Measurements from ENCODE around the gene GPR45. TPM values are rescaled to one million over a fixed set of nuclear protein-coding genes. Genes with fewer than 3 reads are reported as not detected.

GPR45 gene
- total and polyA plus RNA-seq, 4 donors: 0.31 TPM; not detected in 3

GRCh38 chr2:105261061-105261460, 19.5 kb downstream of the GPR45 start:
- intact Hi-C loops (cut with DNase I): no loop called here
- no peaks in the 10 kb centered on the region for H3K27me3 ChIP-seq (ENCODE audit: control insufficient read depth in 1 of 2, insufficient read depth in 2 of 2, low read length in 1 of 2)
- H3K4me3 ChIP-seq (ENCODE audit: low read length in 2 of 2): no peak overlapping the region
- H3K27ac ChIP-seq (ENCODE audit: low read depth in 1 of 2, low read length in 2 of 2): no peak overlapping the region
- H3K4me1 ChIP-seq (ENCODE audit: control insufficient read depth in 1 of 2, insufficient read depth in 2 of 2, low read length in 2 of 2): no peaks in the 10 kb centered on the region
- ATAC-seq (ENCODE audit: low FRiP score): no peak
- DNase-seq: no peak
- WGBS, 2 donors: 63 to 67% methylated on average over 5 of the region's 5 CpGs
- no peaks in the 10 kb centered on the region for H3K36me3 ChIP-seq (ENCODE audit: control insufficient read depth in 1 of 2, insufficient read depth in 2 of 2, low read length in 1 of 2)
- no peaks in the 10 kb centered on the region for H3K9me3 ChIP-seq (ENCODE audit: control insufficient read depth, low read length)

- Histone ChIP-seq H3K27ac (ENCODE audit: low read depth in 1 of 2, low read length in 2 of 2) (no peak overlapping the region), H3K9me3 (ENCODE audit: control insufficient read depth, low read length) (no peaks in the 10 kb centered on the region), H3K4me3 (ENCODE audit: low read length in 2 of 2) (no peak overlapping the region), H3K36me3 (ENCODE audit: control insufficient read depth in 1 of 2, insufficient read depth in 2 of 2, low read length in 1 of 2) (peaks cover 0 to 4% of the 10 kb centered on the region in 2 donors), H3K4me1 (ENCODE audit: control insufficient read depth in 1 of 2, insufficient read depth in 2 of 2, low read length in 2 of 2) (no peaks in the 10 kb centered on the region), H3K27me3 (ENCODE audit: control insufficient read depth in 1 of 2, insufficient read depth in 2 of 2, low read length in 1 of 2) (no peaks in the 10 kb centered on the region)
- 79 to 81% methylated on average over 10 of the region's 10 CpGs for WGBS, 2 donors
- no peak for DNase-seq
- intact Hi-C loops (cut with DNase I): no loop called here
- ATAC-seq (ENCODE audit: low FRiP score): no peak
Observed at GRCh38 chr2:105262651-105263091, 21.1 kb downstream of the GPR45 start.

GRCh38 chr2:105269426-105269825, 27.9 kb downstream of the GPR45 start:
- Histone ChIP-seq H3K27ac (ENCODE audit: low read depth in 1 of 2, low read length in 2 of 2) (no peak overlapping the region), H3K36me3 (ENCODE audit: control insufficient read depth in 1 of 2, insufficient read depth in 2 of 2, low read length in 1 of 2) (peaks cover 2 to 18% of the 10 kb centered on the region in 2 donors), H3K27me3 (ENCODE audit: control insufficient read depth in 1 of 2, insufficient read depth in 2 of 2, low read length in 1 of 2) (no peaks in the 10 kb centered on the region), H3K9me3 (ENCODE audit: control insufficient read depth, low read length) (no peaks in the 10 kb centered on the region), H3K4me1 (ENCODE audit: control insufficient read depth in 1 of 2, insufficient read depth in 2 of 2, low read length in 2 of 2) (no peaks in the 10 kb centered on the region), H3K4me3 (ENCODE audit: low read length in 2 of 2) (no peak overlapping the region)
- 96% methylated on average over 21 of the region's 21 CpGs for WGBS, 2 donors
- ATAC-seq (ENCODE audit: low FRiP score): no peak
- intact Hi-C loops (cut with DNase I): no loop called here
- DNase-seq: no peak

- Histone ChIP-seq H3K27me3 (ENCODE audit: control insufficient read depth in 1 of 2, insufficient read depth in 2 of 2, low read length in 1 of 2) (no peaks in the 10 kb centered on the region), H3K9me3 (ENCODE audit: control insufficient read depth, low read length) (no peaks in the 10 kb centered on the region), H3K4me1 (ENCODE audit: control insufficient read depth in 1 of 2, insufficient read depth in 2 of 2, low read length in 2 of 2) (no peaks in the 10 kb centered on the region), H3K4me3 (ENCODE audit: low read length in 2 of 2) (no peak overlapping the region), H3K36me3 (ENCODE audit: control insufficient read depth in 1 of 2, insufficient read depth in 2 of 2, low read length in 1 of 2) (peaks cover 6 to 26% of the 10 kb centered on the region in 2 donors), H3K27ac (ENCODE audit: low read depth in 1 of 2, low read length in 2 of 2) (no peak overlapping the region)
- DNase-seq (no peak), ATAC-seq (ENCODE audit: low FRiP score) (no peak)
- 88 to 92% methylated on average over 14 of the region's 14 CpGs for WGBS, 2 donors
- intact Hi-C loops (cut with DNase I): no loop called here
Observed at GRCh38 chr2:105271393-105272045, 30.0 kb downstream of the GPR45 start.

- Histone ChIP-seq H3K9me3 (ENCODE audit: control insufficient read depth, low read length) (no peaks in the 10 kb centered on the region), H3K4me1 (ENCODE audit: control insufficient read depth in 1 of 2, insufficient read depth in 2 of 2, low read length in 2 of 2) (no peaks in the 10 kb centered on the region), H3K27ac (ENCODE audit: low read depth in 1 of 2, low read length in 2 of 2) (no peak overlapping the region), H3K27me3 (ENCODE audit: control insufficient read depth in 1 of 2, insufficient read depth in 2 of 2, low read length in 1 of 2) (no peaks in the 10 kb centered on the region), H3K4me3 (ENCODE audit: low read length in 2 of 2) (no peak overlapping the region), H3K36me3 (ENCODE audit: control insufficient read depth in 1 of 2, insufficient read depth in 2 of 2, low read length in 1 of 2) (peaks cover 6 to 25% of the 10 kb centered on the region in 2 donors)
- ATAC-seq (ENCODE audit: low FRiP score): no peak
- WGBS, 2 donors: 77% methylated on average over 9 of the region's 9 CpGs
- no peak for DNase-seq
- intact Hi-C loops (cut with DNase I): no loop called here
Observed at GRCh38 chr2:105272176-105272575, 30.6 kb downstream of the GPR45 start.

- Histone ChIP-seq H3K9me3 (ENCODE audit: control insufficient read depth, low read length) (no peaks in the 10 kb centered on the region), H3K27ac (ENCODE audit: low read depth in 1 of 2, low read length in 2 of 2) (no peak overlapping the region), H3K27me3 (ENCODE audit: control insufficient read depth in 1 of 2, insufficient read depth in 2 of 2, low read length in 1 of 2) (no peaks in the 10 kb centered on the region), H3K4me1 (ENCODE audit: control insufficient read depth in 1 of 2, insufficient read depth in 2 of 2, low read length in 2 of 2) (no peaks in the 10 kb centered on the region), H3K36me3 (ENCODE audit: control insufficient read depth in 1 of 2, insufficient read depth in 2 of 2, low read length in 1 of 2) (peaks cover 6 to 24% of the 10 kb centered on the region in 2 donors), H3K4me3 (ENCODE audit: low read length in 2 of 2) (no peak overlapping the region)
- no peak for ATAC-seq (ENCODE audit: low FRiP score)
- intact Hi-C loops (cut with DNase I): no loop called here
- WGBS, 2 donors: 81 to 86% methylated on average over 4 of the region's 4 CpGs
- no peak for DNase-seq
Observed at GRCh38 chr2:105274046-105274445, 32.5 kb downstream of the GPR45 start.

- H3K4me1 ChIP-seq (ENCODE audit: control insufficient read depth in 1 of 2, insufficient read depth in 2 of 2, low read length in 2 of 2): no peaks in the 10 kb centered on the region
- DNase-seq: no peak
- intact Hi-C loops (cut with DNase I): no loop called here
- ATAC-seq (ENCODE audit: low FRiP score): no peak
- H3K27ac ChIP-seq (ENCODE audit: low read depth in 1 of 2, low read length in 2 of 2): no peak overlapping the region
- no peaks in the 10 kb centered on the region for H3K27me3 ChIP-seq (ENCODE audit: control insufficient read depth in 1 of 2, insufficient read depth in 2 of 2, low read length in 1 of 2)
- no peak overlapping the region for H3K4me3 ChIP-seq (ENCODE audit: low read length in 2 of 2)
- H3K36me3 ChIP-seq (ENCODE audit: control insufficient read depth in 1 of 2, insufficient read depth in 2 of 2, low read length in 1 of 2): peaks cover 3 to 18% of the 10 kb centered on the region in 2 donors
- H3K9me3 ChIP-seq (ENCODE audit: control insufficient read depth, low read length): no peaks in the 10 kb centered on the region
- 60 to 62% methylated on average over 5 of the region's 5 CpGs for WGBS, 2 donors
Observed at GRCh38 chr2:105278654-105279053, 37.1 kb downstream of the GPR45 start.

- 96 to 99% methylated on average over 1 of the region's 1 CpG for WGBS, 2 donors
- peaks cover 3 to 20% of the 10 kb centered on the region in 2 donors for H3K36me3 ChIP-seq (ENCODE audit: control insufficient read depth in 1 of 2, insufficient read depth in 2 of 2, low read length in 1 of 2)
- no peak overlapping the region for H3K4me3 ChIP-seq (ENCODE audit: low read length in 2 of 2)
- H3K27ac ChIP-seq (ENCODE audit: low read depth in 1 of 2, low read length in 2 of 2): no peak overlapping the region
- no peaks in the 10 kb centered on the region for H3K4me1 ChIP-seq (ENCODE audit: control insufficient read depth in 1 of 2, insufficient read depth in 2 of 2, low read length in 2 of 2)
- H3K9me3 ChIP-seq (ENCODE audit: control insufficient read depth, low read length): no peaks in the 10 kb centered on the region
- intact Hi-C loops (cut with DNase I): no loop called here
- no peaks in the 10 kb centered on the region for H3K27me3 ChIP-seq (ENCODE audit: control insufficient read depth in 1 of 2, insufficient read depth in 2 of 2, low read length in 1 of 2)
- ATAC-seq (ENCODE audit: low FRiP score): no peak
- DNase-seq: no peak
Observed at GRCh38 chr2:105279126-105279525, 37.6 kb downstream of the GPR45 start.

- H3K4me3 ChIP-seq (ENCODE audit: low read length in 2 of 2): no peak overlapping the region
- WGBS, 2 donors: 88 to 90% methylated on average over 10 of the region's 10 CpGs
- intact Hi-C loops (cut with DNase I): no loop called here
- H3K36me3 ChIP-seq (ENCODE audit: control insufficient read depth in 1 of 2, insufficient read depth in 2 of 2, low read length in 1 of 2): peaks cover 0 to 14% of the 10 kb centered on the region in 2 donors
- no peaks in the 10 kb centered on the region for H3K4me1 ChIP-seq (ENCODE audit: control insufficient read depth in 1 of 2, insufficient read depth in 2 of 2, low read length in 2 of 2)
- H3K27me3 ChIP-seq (ENCODE audit: control insufficient read depth in 1 of 2, insufficient read depth in 2 of 2, low read length in 1 of 2): no peaks in the 10 kb centered on the region
- H3K9me3 ChIP-seq (ENCODE audit: control insufficient read depth, low read length): no peaks in the 10 kb centered on the region
- no peak overlapping the region for H3K27ac ChIP-seq (ENCODE audit: low read depth in 1 of 2, low read length in 2 of 2)
- DNase-seq (no peak), ATAC-seq (ENCODE audit: low FRiP score) (no peak)
Observed at GRCh38 chr2:105280281-105280680, 38.7 kb downstream of the GPR45 start.
